CD14-positive monocyte (primary cell): ENCODE results near the gene INSIG2. TPM values are rescaled to one million over a fixed set of nuclear protein-coding genes. Genes with fewer than 3 reads are reported as not detected.

ENCODE experiments used
- DNase-seq, 3 donors: peaks; one replicate each; pipeline ENCODE4 v3.0.0-alpha.2; 2011 to 2022
- H2AFZ ChIP-seq: 2 replicates; pipeline ENCODE4 v1.6.0; 2012; ENCODE audit warnings: mild to moderate bottlenecking, low read depth, low read length, inconsistent platforms; ENCODE audit not compliant: insufficient read depth, poor library complexity, severe bottlenecking
- H3K27ac ChIP-seq, 2 donors: 1 replicate in 1 of 2; 2 replicates in 1 of 2; pipeline ENCODE4 v1.5.1; 2012 to 2013; ENCODE audit warnings: low read length in 2 of 2, control low read depth in 1 of 2, inconsistent platforms in 1 of 2, low read depth in 1 of 2, mild to moderate bottlenecking in 1 of 2
- H3K27me3 ChIP-seq, 2 donors: one replicate each; pipeline versions ENCODE4 v1.6.0 to v1.6.1; 2011 to 2013; ENCODE audit warnings: low read length in 2 of 2; ENCODE audit not compliant: control insufficient read depth in 2 of 2, insufficient read depth in 2 of 2
- H3K36me3 ChIP-seq, 2 donors: replicated peaks in 1 of 2; 1 replicate in 1 of 2; 2 replicates in 1 of 2; pipeline versions ENCODE4 v1.5.1 to v1.6.1; 2012 to 2013; ENCODE audit warnings: low read length in 2 of 2, control low read depth in 1 of 2, inconsistent platforms in 1 of 2, mild to moderate bottlenecking in 1 of 2; ENCODE audit not compliant: insufficient read depth in 2 of 2, control insufficient read depth in 1 of 2
- H3K4me1 ChIP-seq, 2 donors: 1 replicate in 1 of 2; 2 replicates in 1 of 2; pipeline versions ENCODE4 v1.5.1 to v1.6.1; 2012 to 2013; ENCODE audit warnings: low read length in 2 of 2, control low read depth in 1 of 2, inconsistent platforms in 1 of 2, mild to moderate bottlenecking in 1 of 2, moderate library complexity in 1 of 2; ENCODE audit not compliant: insufficient read depth in 2 of 2, control insufficient read depth in 1 of 2
- H3K4me2 ChIP-seq: replicated peaks from 2 replicates; pipeline ENCODE3; 2012; ENCODE audit warnings: low read length, moderate library complexity, mild to moderate bottlenecking; ENCODE audit not compliant: poor library complexity, severe bottlenecking; ENCODE audit errors: extremely low read depth
- H3K4me3 ChIP-seq, 3 experiments: fragments of 200-600 bp in 1 of 3; sonication (generic) in 1 of 3; replicated peaks in 1 of 3; 1 replicate in 2 of 3; 2 replicates in 1 of 3; pipeline ENCODE4 v1.5.1; 2011 to 2013; ENCODE audit warnings: low read length in 3 of 3, mild to moderate bottlenecking in 3 of 3, control low read depth in 2 of 3, low read depth in 2 of 3, inconsistent platforms in 1 of 3, moderate library complexity in 1 of 3
- H3K79me2 ChIP-seq: 2 replicates; pipeline ENCODE4 v1.6.0; 2012; ENCODE audit warnings: mild to moderate bottlenecking, control low read depth, inconsistent platforms, low read length, moderate library complexity; ENCODE audit not compliant: insufficient read depth
- H3K9ac ChIP-seq: 2 replicates; pipeline ENCODE4 v1.6.0; 2017; ENCODE audit warnings: low read length, mild to moderate bottlenecking; ENCODE audit not compliant: insufficient read depth, poor library complexity, severe bottlenecking
- H3K9me3 ChIP-seq, 2 donors: replicated peaks in 1 of 2; 1 replicate in 1 of 2; 2 replicates in 1 of 2; pipeline versions ENCODE4 v1.5.1 to v1.6.1; 2012 to 2013; ENCODE audit warnings: low read length in 2 of 2, control low read depth in 1 of 2; ENCODE audit not compliant: control insufficient read depth in 1 of 2, insufficient read depth in 1 of 2
- H4K20me1 ChIP-seq: 2 replicates; pipeline ENCODE4 v1.6.0; 2012; ENCODE audit warnings: mild to moderate bottlenecking, low read length, control low read depth, moderate library complexity; ENCODE audit not compliant: insufficient read depth
- H3K27ac Mint-ChIP-seq, 7 donors: one replicate each; pipeline ENCODE4 v1.8.0; 2020; ENCODE audit warnings: mild to moderate bottlenecking in 7 of 7, mixed read lengths in 7 of 7, moderate library complexity in 6 of 7, inconsistent platforms in 2 of 7
- H3K27me3 Mint-ChIP-seq, 3 donors: one replicate each; pipeline ENCODE4 v1.8.0; 2021 to 2022; ENCODE audit warnings: low read depth in 3 of 3, mild to moderate bottlenecking in 3 of 3, mixed read lengths in 3 of 3, moderate library complexity in 3 of 3, inconsistent platforms in 1 of 3
- H3K36me3 Mint-ChIP-seq, 2 donors: one replicate each; pipeline ENCODE4 v1.8.0; 2020; ENCODE audit warnings: mixed read lengths in 2 of 2, inconsistent platforms in 1 of 2, mild to moderate bottlenecking in 1 of 2
- H3K4me1 Mint-ChIP-seq: one replicate; pipeline ENCODE4 v1.8.0; 2020; ENCODE audit warnings: mild to moderate bottlenecking, mixed read lengths
- H3K4me3 Mint-ChIP-seq, 2 donors: one replicate each; pipeline ENCODE4 v1.8.0; 2020; ENCODE audit warnings: mild to moderate bottlenecking in 2 of 2, mixed read lengths in 2 of 2, moderate library complexity in 1 of 2
- H3K9me3 Mint-ChIP-seq, 7 donors: one replicate each; pipeline ENCODE4 v1.8.0; 2020 to 2022; ENCODE audit warnings: mixed read lengths in 7 of 7, mild to moderate bottlenecking in 6 of 7, moderate library complexity in 6 of 7, inconsistent platforms in 2 of 7
- WGBS: methylation state at CpG from one replicate; pipeline ENCODE4 v1.1.5; 2013; ENCODE audit warnings: missing lambda C conversion rate; ENCODE audit not compliant: insufficient coverage; 5-methylcytosine and 5-hydroxymethylcytosine counted together
- intact Hi-C, 2 donors: fragments of 100-400 bp; cut with micrococcal nuclease; formaldehyde crosslinking; loops; one replicate each; pipeline versions ENCODE4 v1.15.0 to v1.15.1; 2023
- polyA plus RNA-seq, 3 donors: library from polyadenylated mRNA; depleted of rRNA in 1 of 3; unstranded in 2 of 3; stranded (reverse) in 1 of 3; fragments of 300-500 nt in 2 of 3; fragments of >200 nt in 1 of 3; fragmentation: Illumina TruSeq in 2 of 3; gene quantifications; 1 replicate in 2 of 3; 2 replicates in 1 of 3; pipeline ENCODE4 v1.2.3, GENCODE V29; 2012 to 2021
- TF ChIP-seq, protein P1 (sequence below): fragments of 200-600 bp; IDR thresholded peaks from one replicate; pipeline ENCODE4 v1.8.0; 2022; ENCODE audit warnings: antibody characterized with exemption, mild to moderate bottlenecking

INSIG2 gene
- polyA plus RNA-seq, 3 donors = 13.6 to 17.2 (median 14.8) TPM

GRCh38 chr2:118084491-118085089, 3.7 kb upstream of the INSIG2 start:
- Histone ChIP-seq H2AFZ (no peak overlapping the region), H3K4me2 (no peak overlapping the region), H3K79me2 (peaks cover 15% of the 10 kb centered on the region), H3K27ac (no peak overlapping the region), H3K27me3 (peaks cover 11 to 19% of the 10 kb centered on the region in 2 donors), H3K4me1 (peaks cover 12 to 15% of the 10 kb centered on the region in 2 donors), H3K9ac (no peak overlapping the region), H3K4me3 (no peak overlapping the region), H4K20me1 (no peaks in the 10 kb centered on the region), H3K9me3 (no peaks in the 10 kb centered on the region), H3K36me3 (no peaks in the 10 kb centered on the region)
- no peak for DNase-seq
- Mint-ChIP-seq H3K27me3 (peaks cover 8 to 18% (median 13%) of the 10 kb centered on the region in 3 donors), H3K4me3 (no peak overlapping the region), H3K27ac (no peak overlapping the region), H3K9me3 (no peaks in the 10 kb centered on the region), H3K36me3 (no peaks in the 10 kb centered on the region), H3K4me1 (peaks cover 5% of the 10 kb centered on the region)
- intact Hi-C loops = loop anchor here (10.0 kb wide), 2 partner anchors 50 to 60 kb away; no protein-coding TSS in a partner anchor
- 100% methylated on average over 1 of the region's 5 CpGs for WGBS
- TF ChIP-seq, protein P1, sequence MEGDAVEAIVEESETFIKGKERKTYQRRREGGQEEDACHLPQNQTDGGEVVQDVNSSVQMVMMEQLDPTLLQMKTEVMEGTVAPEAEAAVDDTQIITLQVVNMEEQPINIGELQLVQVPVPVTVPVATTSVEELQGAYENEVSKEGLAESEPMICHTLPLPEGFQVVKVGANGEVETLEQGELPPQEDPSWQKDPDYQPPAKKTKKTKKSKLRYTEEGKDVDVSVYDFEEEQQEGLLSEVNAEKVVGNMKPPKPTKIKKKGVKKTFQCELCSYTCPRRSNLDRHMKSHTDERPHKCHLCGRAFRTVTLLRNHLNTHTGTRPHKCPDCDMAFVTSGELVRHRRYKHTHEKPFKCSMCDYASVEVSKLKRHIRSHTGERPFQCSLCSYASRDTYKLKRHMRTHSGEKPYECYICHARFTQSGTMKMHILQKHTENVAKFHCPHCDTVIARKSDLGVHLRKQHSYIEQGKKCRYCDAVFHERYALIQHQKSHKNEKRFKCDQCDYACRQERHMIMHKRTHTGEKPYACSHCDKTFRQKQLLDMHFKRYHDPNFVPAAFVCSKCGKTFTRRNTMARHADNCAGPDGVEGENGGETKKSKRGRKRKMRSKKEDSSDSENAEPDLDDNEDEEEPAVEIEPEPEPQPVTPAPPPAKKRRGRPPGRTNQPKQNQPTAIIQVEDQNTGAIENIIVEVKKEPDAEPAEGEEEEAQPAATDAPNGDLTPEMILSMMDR = no peak

GRCh38 chr2:118085173-118086023, 2.9 kb upstream of the INSIG2 start:
- Mint-ChIP-seq H3K4me1 (peaks cover 13% of the 10 kb centered on the region), H3K9me3 (no peaks in the 10 kb centered on the region), H3K27me3 (peaks cover 8 to 18% (median 9%) of the 10 kb centered on the region in 3 donors), H3K4me3 (no peak overlapping the region), H3K27ac (no peak overlapping the region), H3K36me3 (no peaks in the 10 kb centered on the region)
- Histone ChIP-seq H3K36me3 (no peaks in the 10 kb centered on the region), H3K27me3 (peaks cover 11 to 19% of the 10 kb centered on the region in 2 donors), H4K20me1 (no peaks in the 10 kb centered on the region), H3K9me3 (no peaks in the 10 kb centered on the region), H3K9ac (no peak overlapping the region), H3K4me1 (peaks cover 17 to 23% of the 10 kb centered on the region in 2 donors), H3K79me2 (peaks cover 23% of the 10 kb centered on the region), H2AFZ (no peak overlapping the region), H3K27ac (no peak overlapping the region), H3K4me2 (no peak overlapping the region), H3K4me3 (no peak overlapping the region)
- WGBS = 100% methylated on average over 1 of the region's 2 CpGs
- TF ChIP-seq, protein P1 = no peak
- intact Hi-C loops = loop anchor here (10.0 kb wide), 2 partner anchors 51 to 61 kb away; no protein-coding TSS in a partner anchor
- no peak for DNase-seq
